H1 (cell line): ENCODE results near the gene TMEM120B. TPM values are rescaled to one million over a fixed set of nuclear protein-coding genes. Genes with fewer than 3 reads are reported as not detected.

Experiments used
- CHD1 ChIP-seq: IDR thresholded peaks from 2 replicates; pipeline ENCODE4 v1.6.1; 2012; ENCODE audit warnings: low read depth, low read length, improper control_type of control experiment
- NRF1 ChIP-seq: IDR thresholded peaks from 2 replicates; pipeline ENCODE4 v1.6.1; 2011; ENCODE audit warnings: mild to moderate bottlenecking, low read depth, low read length, improper control_type of control experiment
- PHF8 ChIP-seq: fragments of 200-600 bp; sonication (generic); conservative IDR thresholded peaks from 2 replicates; pipeline ENCODE4 v1.7.1; 2012; ENCODE audit warnings: low read depth, mild to moderate bottlenecking, inconsistent platforms, low read length, moderate library complexity
- SIX5 ChIP-seq: IDR thresholded peaks from 2 replicates; pipeline ENCODE4 v1.6.1; 2011; ENCODE audit warnings: mild to moderate bottlenecking, low read depth, low read length
- SP4 ChIP-seq: IDR thresholded peaks from 2 replicates; pipeline ENCODE4 v1.6.1; 2012; ENCODE audit warnings: low read length, inconsistent platforms
- ZNF274 ChIP-seq: IDR thresholded peaks from 2 replicates; pipeline ENCODE4 v1.7.0; 2012; ENCODE audit warnings: low read length, borderline replicate concordance; ENCODE audit errors: extremely low read depth
- polyA plus RNA-seq, 7 experiments: library from polyadenylated mRNA; depleted of rRNA in 3 of 7; stranded (reverse) in 5 of 7; unstranded in 2 of 7; fragments of >200 nt in 5 of 7; fragments of 200-250 nt in 2 of 7; gene quantifications; 1 replicate in 5 of 7; 2 replicates in 1 of 7; 4 replicates in 1 of 7; pipeline versions ENCODE4 v1.2.1 to v1.2.3, GENCODE V29; 2011 to 2013; ENCODE audit warnings: missing spikeins in 2 of 7, mixed read lengths in 2 of 7
- total RNA-seq: library from RNA; stranded (reverse); fragmentation: NEBNext Ultra II Directional; extraction: Animal tissue kit (Norgen Biotek cat#: 25700); gene quantifications from 2 replicates; pipeline ENCODE4 v1.2.1, GENCODE V29; 2021

TMEM120B gene
- total and polyA plus RNA-seq, 2 of the 8 experiments (the other 6 are each of a cell fraction or from before 2014, with no cell fraction given), result 22.0 to 29.1 TPM

DNA sequence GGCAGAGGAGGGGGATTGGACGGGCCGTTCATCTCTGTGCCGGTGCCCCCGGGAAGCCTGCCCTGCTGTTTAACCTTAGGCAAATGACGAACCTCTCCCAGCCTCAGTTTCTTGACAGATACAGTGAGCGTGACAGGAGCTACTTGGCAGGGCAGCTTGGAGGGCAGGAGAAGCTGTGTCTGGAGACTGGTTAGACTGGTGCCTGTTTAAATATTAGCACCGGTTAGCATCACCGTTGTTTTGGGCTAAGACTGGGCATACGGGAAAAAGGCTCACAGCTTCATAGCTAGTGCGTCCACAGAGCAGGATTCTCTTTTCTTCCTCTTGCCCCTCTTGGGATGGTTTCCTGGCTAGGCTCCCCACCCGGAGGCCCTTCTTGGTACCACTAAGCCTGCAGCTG is 42.3 kb downstream of the TMEM120B start (continued):
- TF ChIP-seq SIX5 (no peak), ZNF274 (no peak), NRF1 (no peak), PHF8 (no peak), SP4 (no peak), CHD1 (no peak)
